H9 (cell line): Measurements from ENCODE around the gene TUBGCP6. TPM values are rescaled to one million over a fixed set of nuclear protein-coding genes. Genes with fewer than 3 reads are reported as not detected.

Experiments used
- DNase-seq: peaks from one replicate; pipeline ENCODE4 v3.0.0-alpha.2; 2017
- H2AFZ ChIP-seq: one replicate; pipeline ENCODE4 v1.6.1; 2013; ENCODE audit warnings: mild to moderate bottlenecking, low read length, control low read depth, moderate library complexity
- H2AK5ac ChIP-seq: 2 replicates; pipeline ENCODE4 v1.6.1; 2013; ENCODE audit warnings: low read length, control low read depth, mixed read lengths; ENCODE audit not compliant: insufficient read length
- H2BK120ac ChIP-seq: one replicate; pipeline ENCODE4 v1.6.1; 2013; ENCODE audit warnings: low read depth, mild to moderate bottlenecking, low read length, control low read depth, inconsistent platforms; ENCODE audit not compliant: poor library complexity, severe bottlenecking
- H2BK12ac ChIP-seq: 2 replicates; pipeline ENCODE4 v1.6.1; 2013; ENCODE audit warnings: low read length, control low read depth, mixed read lengths, low read depth; ENCODE audit not compliant: insufficient read length
- H2BK15ac ChIP-seq: 2 replicates; pipeline ENCODE4 v1.6.1; 2013; ENCODE audit warnings: low read depth, low read length, control low read depth
- H2BK20ac ChIP-seq: one replicate; pipeline ENCODE4 v1.6.1; 2013; ENCODE audit warnings: low read depth, mild to moderate bottlenecking, low read length, control low read depth, inconsistent platforms; ENCODE audit not compliant: poor library complexity, severe bottlenecking
- H2BK5ac ChIP-seq: 2 replicates; pipeline ENCODE4 v1.6.1; 2013; ENCODE audit warnings: low read length, control low read depth, mixed read lengths; ENCODE audit not compliant: insufficient read length
- H3K14ac ChIP-seq: 2 replicates; pipeline ENCODE4 v1.6.1; 2013; ENCODE audit warnings: low read length, control low read depth; ENCODE audit not compliant: insufficient read depth
- H3K18ac ChIP-seq: 2 replicates; pipeline ENCODE4 v1.6.1; 2013; ENCODE audit warnings: low read depth, mild to moderate bottlenecking, mixed read lengths, low read length, control low read depth; ENCODE audit not compliant: insufficient read length
- H3K23ac ChIP-seq: 2 replicates; pipeline ENCODE4 v1.6.1; 2013; ENCODE audit warnings: low read length, control low read depth, mixed read lengths, low read depth; ENCODE audit not compliant: insufficient read length
- H3K23me2 ChIP-seq: 2 replicates; pipeline ENCODE4 v1.6.1; 2013; ENCODE audit warnings: low read depth, mild to moderate bottlenecking, mixed read lengths, low read length, control low read depth; ENCODE audit not compliant: insufficient read length, poor library complexity, severe bottlenecking
- H3K27ac ChIP-seq: 2 replicates; pipeline ENCODE4 v1.5.1; 2013; ENCODE audit warnings: low read length, control low read depth, mixed read lengths, low read depth; ENCODE audit not compliant: insufficient read length
- H3K27me3 ChIP-seq: 2 replicates; pipeline ENCODE4 v1.6.1; 2013; ENCODE audit warnings: low read length, control low read depth, inconsistent platforms; ENCODE audit not compliant: insufficient read depth
- H3K4ac ChIP-seq: 2 replicates; pipeline ENCODE4 v1.6.1; 2013; ENCODE audit warnings: low read depth, mild to moderate bottlenecking, control low read depth, inconsistent platforms, low read length, moderate library complexity
- H3K4me1 ChIP-seq: 2 replicates; pipeline ENCODE4 v1.6.1; 2013; ENCODE audit warnings: low read length, control low read depth, inconsistent platforms; ENCODE audit not compliant: insufficient read depth
- H3K4me2 ChIP-seq: 2 replicates; pipeline ENCODE4 v1.6.1; 2013; ENCODE audit warnings: low read length, control low read depth, mixed read lengths; ENCODE audit not compliant: insufficient read length, insufficient read depth
- H3K56ac ChIP-seq: 2 replicates; pipeline ENCODE4 v1.6.1; 2013; ENCODE audit warnings: low read depth, mild to moderate bottlenecking, mixed read lengths, low read length, control low read depth; ENCODE audit not compliant: insufficient read length
- H3K79me1 ChIP-seq: 2 replicates; pipeline ENCODE4 v1.6.1; 2013; ENCODE audit warnings: low read depth, mild to moderate bottlenecking, moderate library complexity, low read length, control low read depth, inconsistent platforms; ENCODE audit not compliant: insufficient read depth, poor library complexity, severe bottlenecking
- H3K79me2 ChIP-seq: 2 replicates; pipeline ENCODE4 v1.6.1; 2013; ENCODE audit warnings: low read length, control low read depth, inconsistent platforms; ENCODE audit not compliant: insufficient read depth
- H3K9ac ChIP-seq: 2 replicates; pipeline ENCODE4 v1.6.1; 2013; ENCODE audit warnings: low read length, control low read depth, mixed read lengths; ENCODE audit not compliant: insufficient read length; ENCODE audit errors: extremely low read depth
- H3K9me3 ChIP-seq: one replicate; pipeline ENCODE4 v1.6.1; 2013; ENCODE audit warnings: low read depth, low read length, inconsistent platforms; ENCODE audit not compliant: control insufficient read depth
- H3T11ph ChIP-seq: one replicate; pipeline ENCODE4 v1.6.1; 2013; ENCODE audit warnings: mild to moderate bottlenecking, low read length, control low read depth, inconsistent platforms
- H4K20me1 ChIP-seq: one replicate; pipeline ENCODE4 v1.6.1; 2013; ENCODE audit not compliant: control insufficient read depth, insufficient read length, insufficient read depth
- H4K5ac ChIP-seq: 2 replicates; pipeline ENCODE4 v1.6.1; 2013; ENCODE audit warnings: low read depth, mild to moderate bottlenecking, mixed read lengths, low read length, control low read depth; ENCODE audit not compliant: insufficient read length
- H4K8ac ChIP-seq: replicated peaks from 2 replicates; pipeline ENCODE4 v1.6.1; 2013; ENCODE audit warnings: low read length, control low read depth, mixed read lengths, low read depth; ENCODE audit not compliant: insufficient read length
- H4K91ac ChIP-seq: 2 replicates; pipeline ENCODE4 v1.6.1; 2013; ENCODE audit warnings: low read depth, mild to moderate bottlenecking, moderate library complexity, mixed read lengths, low read length, control low read depth; ENCODE audit not compliant: insufficient read length
- H3K27ac Mint-ChIP-seq, 3 experiments: 2 replicates in 2 of 3; 3 replicates in 1 of 3; pipeline ENCODE4 v1.8.0; 2020 to 2021; ENCODE audit warnings: mixed read lengths in 3 of 3, mild to moderate bottlenecking in 1 of 3, moderate library complexity in 1 of 3
- H3K27me3 Mint-ChIP-seq: 2 replicates; pipeline ENCODE4 v1.8.0; 2021; ENCODE audit warnings: low read depth, mild to moderate bottlenecking, moderate library complexity, mixed read lengths
- H3K36me3 Mint-ChIP-seq, 3 experiments: 2 replicates in 2 of 3; 3 replicates in 1 of 3; pipeline ENCODE4 v1.8.0; 2020 to 2021; ENCODE audit warnings: low read depth in 3 of 3, mixed read lengths in 3 of 3; ENCODE audit not compliant: insufficient read depth in 1 of 3
- H3K4me1 Mint-ChIP-seq, 2 experiments: 2 replicates each; pipeline ENCODE4 v1.8.0; 2020; ENCODE audit warnings: mixed read lengths in 2 of 2
- H3K4me3 Mint-ChIP-seq, 2 experiments: 2 replicates in 1 of 2; 3 replicates in 1 of 2; pipeline ENCODE4 v1.8.0; 2020 to 2021; ENCODE audit warnings: mild to moderate bottlenecking in 2 of 2, mixed read lengths in 2 of 2, moderate library complexity in 1 of 2
- H3K9me3 Mint-ChIP-seq, 2 experiments: 2 replicates in 1 of 2; 3 replicates in 1 of 2; pipeline ENCODE4 v1.8.0; 2020; ENCODE audit warnings: mild to moderate bottlenecking in 2 of 2, mixed read lengths in 2 of 2, moderate library complexity in 1 of 2
- WGBS: extraction: QIAGEN DNeasy Blood & Tissue Kit; methylation state at CpG from one replicate; pipeline ENCODE4 v1.1.7; 2013; ENCODE audit warnings: missing lambda C conversion rate, low lambda C conversion rate, mixed read lengths; ENCODE audit not compliant: insufficient read length; ENCODE audit errors: extremely low coverage; 5-methylcytosine and 5-hydroxymethylcytosine counted together
- total RNA-seq: library from RNA; stranded (reverse); gene quantifications from 2 replicates; pipeline ENCODE4 v1.2.1, GENCODE V29; 2021
- TF ChIP-seq, protein P1 (sequence below): fragments of 200-600 bp; sonication (generic); conservative IDR thresholded peaks from 3 replicates; pipeline ENCODE4 v1.8.0; 2021; ENCODE audit warnings: antibody characterized with exemption, mild to moderate bottlenecking

Gene TUBGCP6
- total RNA-seq, 1 experiment from 2014 or later, result 29.0 TPM

DNA sequence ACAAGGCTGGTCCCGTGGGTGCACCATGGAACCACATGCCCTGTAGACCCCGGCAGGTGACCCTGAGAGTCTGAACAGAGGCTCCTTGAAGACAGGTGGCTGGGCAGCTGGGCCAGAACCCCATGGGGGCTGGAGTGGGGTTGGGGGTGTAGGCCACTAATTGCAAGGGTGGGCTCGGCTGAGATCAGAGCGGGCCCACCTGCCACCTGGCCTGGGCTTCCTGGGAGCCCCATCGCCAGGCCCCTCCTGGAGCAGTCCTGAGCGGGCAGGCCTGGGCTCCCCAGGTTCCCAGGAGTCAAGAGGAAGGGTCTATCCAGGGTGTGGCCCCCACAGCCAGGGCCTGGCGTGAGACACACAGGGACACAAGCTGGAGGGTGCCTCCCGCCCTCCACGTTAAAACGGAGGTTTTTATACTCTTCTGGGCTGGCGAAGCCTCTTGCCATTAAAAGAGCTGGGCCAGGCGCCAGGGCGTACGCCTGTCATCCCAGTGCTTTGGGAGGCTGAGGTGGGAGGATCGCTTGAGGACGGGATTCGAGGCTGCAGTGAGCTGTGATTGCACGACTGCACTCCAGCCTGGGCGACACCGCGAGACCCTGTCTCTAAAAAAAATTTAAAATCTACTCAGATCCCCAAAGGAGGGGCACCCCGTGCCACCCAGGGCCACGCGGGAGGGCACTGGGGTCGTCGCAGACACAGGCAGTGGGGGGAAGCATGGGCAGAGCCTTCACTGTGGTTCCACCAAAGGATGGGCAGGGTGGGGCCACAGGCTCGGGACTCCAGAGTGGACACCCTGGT lies 63.9 kb downstream of the TUBGCP6 start:
- TF ChIP-seq, protein P1, sequence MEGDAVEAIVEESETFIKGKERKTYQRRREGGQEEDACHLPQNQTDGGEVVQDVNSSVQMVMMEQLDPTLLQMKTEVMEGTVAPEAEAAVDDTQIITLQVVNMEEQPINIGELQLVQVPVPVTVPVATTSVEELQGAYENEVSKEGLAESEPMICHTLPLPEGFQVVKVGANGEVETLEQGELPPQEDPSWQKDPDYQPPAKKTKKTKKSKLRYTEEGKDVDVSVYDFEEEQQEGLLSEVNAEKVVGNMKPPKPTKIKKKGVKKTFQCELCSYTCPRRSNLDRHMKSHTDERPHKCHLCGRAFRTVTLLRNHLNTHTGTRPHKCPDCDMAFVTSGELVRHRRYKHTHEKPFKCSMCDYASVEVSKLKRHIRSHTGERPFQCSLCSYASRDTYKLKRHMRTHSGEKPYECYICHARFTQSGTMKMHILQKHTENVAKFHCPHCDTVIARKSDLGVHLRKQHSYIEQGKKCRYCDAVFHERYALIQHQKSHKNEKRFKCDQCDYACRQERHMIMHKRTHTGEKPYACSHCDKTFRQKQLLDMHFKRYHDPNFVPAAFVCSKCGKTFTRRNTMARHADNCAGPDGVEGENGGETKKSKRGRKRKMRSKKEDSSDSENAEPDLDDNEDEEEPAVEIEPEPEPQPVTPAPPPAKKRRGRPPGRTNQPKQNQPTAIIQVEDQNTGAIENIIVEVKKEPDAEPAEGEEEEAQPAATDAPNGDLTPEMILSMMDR, result no peak
- H2BK120ac ChIP-seq, result no peak overlapping the region
- Mint-ChIP-seq H3K36me3 (peaks cover 0 to 14% (median 4%) of the 10 kb centered on the region in 3 experiments; a peak in 5 of 7 replicates), H3K4me3 (no peak overlapping the region), H3K27ac (no peak overlapping the region), H3K4me1 (peaks cover 5 to 9% of the 10 kb centered on the region in 2 experiments), H3K27me3 (no peaks in the 10 kb centered on the region; the same call in none of the 2 replicates), H3K9me3 (no peaks in the 10 kb centered on the region; a peak in 2 of 5 replicates)
- no peak overlapping the region for H3K9ac ChIP-seq
- no peaks in the 10 kb centered on the region for H3K79me2 ChIP-seq
- H2BK12ac ChIP-seq, result no peak overlapping the region
- H4K8ac ChIP-seq, result no peak overlapping the region
- no peak overlapping the region for H4K91ac ChIP-seq
- WGBS, result no CpG with 5 or more reads among the region's 27 CpGs
- H4K20me1 ChIP-seq, result no peaks in the 10 kb centered on the region
- no peak overlapping the region for H2AFZ ChIP-seq
- no peak overlapping the region for H2AK5ac ChIP-seq
- no peak overlapping the region for H3K14ac ChIP-seq
- no peak overlapping the region for H2BK20ac ChIP-seq
- no peak overlapping the region for H3K27ac ChIP-seq
- H3K4me2 ChIP-seq, result no peak overlapping the region
- H3K4me1 ChIP-seq, result no peaks in the 10 kb centered on the region
- H3K4ac ChIP-seq, result no peak overlapping the region
- DNase-seq, result no peak
- H3K79me1 ChIP-seq, result no peaks in the 10 kb centered on the region
- H4K5ac ChIP-seq, result no peak overlapping the region
- H2BK15ac ChIP-seq, result no peak overlapping the region
- peaks cover 10% of the 10 kb centered on the region for H3K23me2 ChIP-seq
- H3K23ac ChIP-seq, result no peak overlapping the region
- H3K27me3 ChIP-seq, result no peaks in the 10 kb centered on the region
- H3K56ac ChIP-seq, result no peak overlapping the region
- no peaks in the 10 kb centered on the region for H3K9me3 ChIP-seq
- H2BK5ac ChIP-seq, result no peak overlapping the region
- H3T11ph ChIP-seq, result no peak overlapping the region
- H3K18ac ChIP-seq, result no peak overlapping the region
